ENCODE measurements around the gene ALPI. TPM values are rescaled to one million over a fixed set of nuclear protein-coding genes. Genes with fewer than 3 reads are reported as not detected.

Gene ALPI
- total and polyA plus RNA-seq, 9 of the 15 experiments (the other 6 are each of a cell fraction or from before 2014, with no cell fraction given), result not detected

DNA sequence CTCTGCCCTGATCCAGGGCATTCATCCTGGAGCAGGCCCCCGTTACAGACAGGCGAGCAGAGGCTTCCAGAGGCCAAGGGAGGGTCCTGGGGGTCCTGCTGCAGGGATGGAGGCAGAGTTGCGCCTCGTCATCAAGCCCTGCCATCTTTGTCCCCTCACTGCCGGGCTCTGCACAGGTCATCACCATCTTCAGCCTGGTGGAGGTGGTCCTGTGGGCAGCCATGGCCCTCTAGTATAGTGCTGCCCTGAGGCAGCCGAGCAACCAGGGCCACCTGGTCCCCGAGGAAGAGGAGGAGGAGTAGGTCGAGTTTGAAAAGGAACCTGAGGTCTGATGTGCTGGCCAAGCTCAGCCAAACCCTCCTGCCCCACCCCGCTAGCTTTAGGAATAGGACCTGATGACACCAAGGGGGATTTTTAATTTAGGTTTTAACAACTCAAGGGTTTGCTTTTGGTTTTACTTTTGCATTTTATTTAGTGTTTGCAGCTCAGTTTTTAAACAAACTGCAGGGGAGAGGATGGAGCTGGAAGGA, 8.8 kb upstream of the ALPI start:
- intact Hi-C loops (cut with micrococcal nuclease) (loop anchor here (5.0 kb wide), 1 partner anchor 75 kb away; the partner anchor contains the start of gene PRSS56), in situ Hi-C loops (cut with MboI) (no loop called here)
- Histone ChIP-seq H3K4me2 (ENCODE audit: insufficient read depth, low read length) (no peak overlapping the region), H3K9me3 (replicated peaks; ENCODE audit: control insufficient read depth, insufficient read depth, low read depth, low read length) (no peaks in the 10 kb centered on the region), H3K9me1 (ENCODE audit: control insufficient read depth, insufficient read depth, low read length) (no peaks in the 10 kb centered on the region), H3K79me2 (ENCODE audit: control insufficient read depth, insufficient read depth, low read length) (no peaks in the 10 kb centered on the region), H3K9ac (ENCODE audit: insufficient read depth in 1 of 2, low read depth in 2 of 2, low read length in 2 of 2) (no peak overlapping the region), H4K20me1 (replicated peaks; ENCODE audit: control insufficient read depth, insufficient read depth, low read length) (no peaks in the 10 kb centered on the region), H2AFZ (ENCODE audit: low read depth, low read length) (no peak overlapping the region), H3K4me3 (no peak overlapping the region), H3K27me3 (ENCODE audit: control insufficient read depth in 2 of 2, insufficient read depth in 2 of 2, low read length in 2 of 2) (0 out of 5 replicates have a peak, but pooled peaks cover 0 to 5% of the 10 kb centered on the region in 2 experiments), H3K36me3 (ENCODE audit: control insufficient read depth, insufficient read depth, low read length) (no peaks in the 10 kb centered on the region), H3K4me1 (replicated peaks in 1 of 2; ENCODE audit: control insufficient read depth in 2 of 2, insufficient read depth in 2 of 2, low read length in 2 of 2) (peaks cover 0 to 12% of the 10 kb centered on the region in 2 experiments; a peak in 2 of 5 replicates), H3K27ac (ENCODE audit: extremely low read depth, low read depth, low read length) (no peak overlapping the region)
- DNase-seq (ENCODE audit: extremely low read depth in 1 of 4, low spot score in 3 of 4) (no peak), ATAC-seq (no peak), FAIRE-seq (no peak)
- no TSS peak for BruUV-seq (replicated peaks)
- no peak for TF ChIP-seq MCM2 (IDR thresholded peaks at IDR 0.05; ENCODE audit: low read depth)
- TF ChIP-seq PRPF4 (IDR thresholded peaks at IDR 0.05; ENCODE audit: insufficient read depth, low read depth, low read length, poor library complexity, severe bottlenecking), result no peak
- no peak for TF ChIP-seq MED1 (CRISPR knock-in tag; IDR thresholded peaks at IDR 0.05; ENCODE audit: borderline replicate concordance)
- TF ChIP-seq HMG20A (CRISPR knock-in tag; conservative IDR thresholded peaks at IDR 0.05), result no peak
- no peak for TF ChIP-seq ZKSCAN3 (CRISPR knock-in tag; IDR thresholded peaks at IDR 0.05)
- TF ChIP-seq ZNF57 (CRISPR knock-in tag; IDR thresholded peaks at IDR 0.05), result no peak
- TF ChIP-seq U2AF2 (optimal IDR thresholded peaks at IDR 0.05; ENCODE audit: low read depth, low read length), result no peak
- TF ChIP-seq TSC22D4 (tag; IDR thresholded peaks at IDR 0.05), result no peak
- TF ChIP-seq ZKSCAN8 (CRISPR knock-in tag; IDR thresholded peaks at IDR 0.05), result no peak
- TF ChIP-seq POLR2A (conservative IDR thresholded peaks at IDR 0.05), result no peak
- no peak for TF ChIP-seq CREBBP (IDR thresholded peaks at IDR 0.05; ENCODE audit: low read depth, low read length)
- no peak for TF ChIP-seq SPI1 (IDR thresholded peaks at IDR 0.05; ENCODE audit: borderline replicate concordance, low read depth, low read length)
- TF ChIP-seq ZNF239 (CRISPR knock-in tag; IDR thresholded peaks at IDR 0.05), result no peak
- TF ChIP-seq COPS2 (conservative IDR thresholded peaks at IDR 0.05), result no peak
- no peak for TF ChIP-seq ZNF696 (CRISPR knock-in tag; conservative IDR thresholded peaks at IDR 0.05)
- no peak for TF ChIP-seq KAT7 (CRISPR knock-in tag; IDR thresholded peaks at IDR 0.05; ENCODE audit: borderline replicate concordance)
- no peak for TF ChIP-seq KAT2B (IDR thresholded peaks at IDR 0.05; ENCODE audit: low read depth, low read length)
- TF ChIP-seq CTBP1 (IDR thresholded peaks at IDR 0.05; ENCODE audit: borderline replicate concordance), result no peak
- no peak for TF ChIP-seq ZNF124 (CRISPR knock-in tag; IDR thresholded peaks at IDR 0.05)
- POLR2A ChIA-PET, result no interaction called here
- 4% methylated on average over 4 of the region's 9 CpGs for WGBS (ENCODE audit: insufficient coverage, low coverage, missing lambda C conversion rate)
- CTCF ChIA-PET (ENCODE audit: low intra/inter-chr PET ratio), result interaction anchor here (0.6 to 1.1 kb wide), 2 partner anchors 27 to 75 kb away, joined by 3 to 4 read pairs; no protein-coding TSS in a partner anchor

Measured in K562 (cell line).